K562 (cell line): ENCODE results near the gene CIAO2A. TPM values are rescaled to one million over a fixed set of nuclear protein-coding genes. Genes with fewer than 3 reads are reported as not detected.

Experiments used
- ATAC-seq: fragments of 200-7000 bp; cut with Tn5 transposase; 3 replicates; pipeline ENCODE4 v1.9.1; 2020; ENCODE audit warnings: moderate library complexity
- BruUV-seq: library from RNA; stranded (reverse); fragments of 400-500 nt; replicated peaks from 2 replicates; lab custom pipeline; 2021; lab: Mats Ljungman, UMichigan
- CTCF ChIA-PET: fragments of 300-600 bp; formaldehyde crosslinking; extraction: SDS; loops from one replicate; lab custom pipeline; 2021; ENCODE audit warnings: low intra/inter-chr PET ratio; lab: Yijun Ruan, JAX
- POLR2A ChIA-PET: fragments of 300-600, 350-650 bp; sonication (Branson Sonifier 250); formaldehyde crosslinking; extraction: SDS; loops from one replicate; lab custom pipeline; 2021; ENCODE audit warnings: antibody characterized with exemption, inconsistent platforms; lab: Yijun Ruan, JAX
- DNase-seq, 4 experiments: peaks; one replicate each; pipeline versions ENCODE4 v3.0.0 to v3.0.0-alpha.2; 2011 to 2018; ENCODE audit warnings: low spot score in 3 of 4, mixed read lengths in 3 of 4; ENCODE audit errors: extremely low read depth in 1 of 4
- FAIRE-seq: peaks from 2 replicates; lab custom pipeline; 2011; peaks lifted over from hg19 to GRCh38; lab: Jason Lieb, UNC
- H2AFZ ChIP-seq: 2 replicates; pipeline ENCODE4 v1.6.0; 2011; ENCODE audit warnings: low read depth, low read length, control low read depth, inconsistent platforms
- H3K27ac ChIP-seq: fragments of 200-600 bp; 3 replicates; pipeline ENCODE4 v1.8.0; 2011; ENCODE audit warnings: low read depth, mild to moderate bottlenecking, control low read depth, inconsistent platforms, low read length, moderate library complexity, mixed read lengths; ENCODE audit errors: extremely low read depth
- H3K27me3 ChIP-seq, 2 experiments: fragments of 300-600 bp in 1 of 2; 2 replicates in 1 of 2; 3 replicates in 1 of 2; pipeline versions ENCODE4 v1.6.0 to v1.8.0; 2011; ENCODE audit warnings: inconsistent platforms in 2 of 2, low read length in 2 of 2, mild to moderate bottlenecking in 1 of 2, mixed read lengths in 1 of 2, moderate library complexity in 1 of 2; ENCODE audit not compliant: control insufficient read depth in 2 of 2, insufficient read depth in 2 of 2
- H3K36me3 ChIP-seq: fragments of 300-600 bp; 3 replicates; pipeline ENCODE4 v1.8.0; 2011; ENCODE audit warnings: mild to moderate bottlenecking, low read length, inconsistent platforms; ENCODE audit not compliant: control insufficient read depth, insufficient read depth
- H3K4me1 ChIP-seq, 2 experiments: fragments of 200-600 bp in 1 of 2; replicated peaks in 1 of 2; 2 replicates in 1 of 2; 3 replicates in 1 of 2; pipeline versions ENCODE4 v1.5.1 to v1.8.0; 2011; ENCODE audit warnings: inconsistent platforms in 2 of 2, low read length in 2 of 2, mild to moderate bottlenecking in 1 of 2, mixed read lengths in 1 of 2, moderate library complexity in 1 of 2; ENCODE audit not compliant: control insufficient read depth in 2 of 2, insufficient read depth in 2 of 2
- H3K4me2 ChIP-seq: 2 replicates; pipeline ENCODE4 v1.6.1; 2011; ENCODE audit warnings: low read length, control low read depth, inconsistent platforms, mixed read lengths; ENCODE audit not compliant: insufficient read depth
- H3K4me3 ChIP-seq: fragments of 200-600 bp; sonication (generic), shearing (Covaris generic); 2 replicates; pipeline ENCODE4 v1.5.1; 2016; ENCODE audit warnings: control low read depth, inconsistent platforms
- H3K79me2 ChIP-seq: fragments of 200-600 bp; 3 replicates; pipeline ENCODE4 v1.8.0; 2011; ENCODE audit warnings: low read length, inconsistent platforms; ENCODE audit not compliant: control insufficient read depth, insufficient read depth
- H3K9ac ChIP-seq, 2 experiments: 2 replicates each; pipeline versions ENCODE4 v1.6.0 to v1.6.1; 2011; ENCODE audit warnings: low read depth in 2 of 2, low read length in 2 of 2, control low read depth in 1 of 2, inconsistent platforms in 1 of 2, mild to moderate bottlenecking in 1 of 2, mixed read lengths in 1 of 2; ENCODE audit not compliant: insufficient read depth in 1 of 2
- H3K9me1 ChIP-seq: one replicate; pipeline ENCODE4 v1.6.0; 2011; ENCODE audit warnings: inconsistent platforms, mild to moderate bottlenecking, low read length, moderate library complexity; ENCODE audit not compliant: control insufficient read depth, insufficient read depth
- H3K9me3 ChIP-seq: replicated peaks from 2 replicates; pipeline ENCODE4 v1.5.1; 2011; ENCODE audit warnings: low read depth, low read length, inconsistent platforms; ENCODE audit not compliant: control insufficient read depth, insufficient read depth
- H4K20me1 ChIP-seq: replicated peaks from 2 replicates; pipeline ENCODE4 v1.6.1; 2011; ENCODE audit warnings: low read length, inconsistent platforms, mixed read lengths; ENCODE audit not compliant: control insufficient read depth, insufficient read depth
- CHD1 ChIP-seq: fragments of 200-600 bp; sonication (generic); IDR thresholded peaks from one replicate; pipeline ENCODE4 v1.6.1; 2012; ENCODE audit warnings: mild to moderate bottlenecking, moderate library complexity, low read length, inconsistent platforms
- GATA2 ChIP-seq: sonication (generic); formaldehyde crosslinking; IDR thresholded peaks from 2 replicates; pipeline ENCODE4 v1.4.0; 2020; ENCODE audit warnings: mild to moderate bottlenecking, missing genetic modification reagents
- GMEB1 ChIP-seq: fragments of 250-450 bp; sonication (Bioruptor Pico); IDR thresholded peaks from 2 replicates; pipeline ENCODE4 v1.4.0; 2020; ENCODE audit warnings: mild to moderate bottlenecking
- MEIS2 ChIP-seq: fragments of 450-650 bp; IDR thresholded peaks from 2 replicates; pipeline ENCODE4 v1.6.1; 2014; ENCODE audit warnings: mild to moderate bottlenecking; ENCODE audit not compliant: partially characterized antibody
- MXD1 ChIP-seq: fragments of 250-450 bp; sonication (Bioruptor Pico); IDR thresholded peaks from 2 replicates; pipeline ENCODE4 v1.8.0; 2021; ENCODE audit warnings: borderline replicate concordance, mild to moderate bottlenecking, moderate library complexity; ENCODE audit not compliant: poor library complexity, severe bottlenecking
- MXI1 ChIP-seq: IDR thresholded peaks from 2 replicates; pipeline ENCODE4 v1.6.1; 2011; ENCODE audit warnings: low read depth, mild to moderate bottlenecking, improper control_type of control experiment, low read length
- RBM14 ChIP-seq: fragments of 200-400 bp; formaldehyde crosslinking; IDR thresholded peaks from 2 replicates; pipeline ENCODE4 v1.6.1; 2018; ENCODE audit warnings: low read depth, mild to moderate bottlenecking, low read length, moderate library complexity, borderline replicate concordance; ENCODE audit not compliant: insufficient read depth
- SAFB2 ChIP-seq: fragments of 200-400 bp; formaldehyde crosslinking; IDR thresholded peaks from 2 replicates; pipeline ENCODE4 v1.6.1; 2018; ENCODE audit warnings: borderline replicate concordance, low read length, low read depth, moderate library complexity; ENCODE audit not compliant: severe bottlenecking
- TRIM25 ChIP-seq: fragments of 450-650 bp; IDR thresholded peaks from 2 replicates; pipeline ENCODE4 v1.7.0; 2016; ENCODE audit warnings: borderline replicate concordance
- UBTF ChIP-seq, 2 experiments: IDR thresholded peaks; 2 replicates each; pipeline ENCODE4 v1.6.1; 2012; ENCODE audit warnings: improper control_type of control experiment in 2 of 2, low read depth in 2 of 2, low read length in 2 of 2, borderline replicate concordance in 1 of 2
- ZC3H8 ChIP-seq: fragments of 450-650 bp; IDR thresholded peaks from 2 replicates; pipeline ENCODE4 v1.6.1; 2017
- ZFX ChIP-seq: sonication (generic); formaldehyde crosslinking; IDR thresholded peaks from 2 replicates; pipeline ENCODE4 v1.8.0; 2022; ENCODE audit warnings: mild to moderate bottlenecking, missing genetic modification reagents, moderate library complexity
- ZSCAN32 ChIP-seq: fragments of 450-650 bp; formaldehyde crosslinking; IDR thresholded peaks from 2 replicates; pipeline ENCODE4 v1.4.0; 2020; ENCODE audit warnings: mild to moderate bottlenecking, moderate library complexity
- WGBS: fragments of 100-300 bp; shearing (Covaris generic); methylation state at CpG from one replicate; pipeline ENCODE4 v1.1.6; 2016; ENCODE audit warnings: low coverage, mixed read lengths; ENCODE audit not compliant: insufficient coverage; ENCODE audit errors: missing lambda C conversion rate; 5-methylcytosine and 5-hydroxymethylcytosine counted together
- in situ Hi-C: fragments of 300-500 bp; cut with MboI; formaldehyde crosslinking; loops from 4 replicates; pipeline ENCODE4 v1.15.0; 2018; ENCODE audit warnings: inconsistent platforms, mixed read lengths
- intact Hi-C: fragments of 100-400 bp; cut with micrococcal nuclease; formaldehyde crosslinking; loops from 2 replicates; pipeline ENCODE4 v1.14.2; 2022
- polyA plus RNA-seq, 8 experiments: library from polyadenylated mRNA; depleted of rRNA in 4 of 8; stranded (reverse) in 5 of 8; unstranded in 3 of 8; fragments of >200 nt; fragmentation: Nextera tagmentation in 2 of 8; fragmentation: Illumina TruSeq in 1 of 8; extraction: Ambion mirVana in 2 of 8; extraction: Trizol in 1 of 8; gene quantifications; 2 replicates each; pipeline versions ENCODE4 v1.2.1 to v1.2.3, GENCODE V29; 2011 to 2014; ENCODE audit warnings: inconsistent platforms in 1 of 8, missing spikeins in 1 of 8
- total RNA-seq, 7 experiments: library from RNA; depleted of rRNA in 6 of 7; stranded (reverse); fragments of >200 nt in 6 of 7; fragmentation: Illumina TruSeq in 2 of 7; extraction: Trizol in 2 of 7; gene quantifications; 2 replicates each; pipeline versions ENCODE4 v1.2.1 to v1.2.3, GENCODE V29; 2011 to 2021; ENCODE audit warnings: low replicate concordance in 1 of 7

CIAO2A gene
- total and polyA plus RNA-seq, 9 of the 15 experiments (the other 6 are each of a cell fraction or from before 2014, with no cell fraction given): 161 to 429 (median 313) TPM

- DNase-seq (no peak), FAIRE-seq (no peak), ATAC-seq (no peak)
- H3K9me1 ChIP-seq: no peaks in the 10 kb centered on the region
- ChIA-PET CTCF (no interaction called here), POLR2A (interaction anchor here (0.5 to 1.4 kb wide), 3 partner anchors 8 to 17 kb away, joined by 3 to 4 read pairs (median 4); no protein-coding TSS in a partner anchor)
- H3K4me1 ChIP-seq: no peaks in the 10 kb centered on the region
- H3K4me3 ChIP-seq: no peak overlapping the region
- intact Hi-C loops (no loop called here), in situ Hi-C loops (no loop called here)
- H4K20me1 ChIP-seq: no peaks in the 10 kb centered on the region
- TF ChIP-seq CHD1 (no peak), MXD1 (CRISPR knock-in tag) (no peak), RBM14 (no peak), MXI1 (no peak), GATA2 (CRISPR knock-in tag) (no peak), UBTF (IDR thresholded peaks at IDR 0.05; ENCODE audit: borderline replicate concordance in 1 of 2, low read depth in 2 of 2, low read length in 2 of 2) (no peak), ZFX (no peak), ZC3H8 (no peak), GMEB1 (no peak), ZSCAN32 (CRISPR knock-in tag) (no peak), TRIM25 (no peak), SAFB2 (no peak), MEIS2 (no peak)
- no peak overlapping the region for H3K9ac ChIP-seq
- BruUV-seq: no TSS peak
- H3K4me2 ChIP-seq: no peak overlapping the region
- H3K27me3 ChIP-seq: no peaks in the 10 kb centered on the region
- H3K36me3 ChIP-seq: peaks cover 89% of the 10 kb centered on the region
- H3K9me3 ChIP-seq: no peaks in the 10 kb centered on the region
- WGBS: 96% methylated on average over 5 of the region's 5 CpGs
- H2AFZ ChIP-seq: no peak overlapping the region
- H3K27ac ChIP-seq: no peak overlapping the region
- no peaks in the 10 kb centered on the region for H3K79me2 ChIP-seq
These were observed 24.3 kb upstream of the CIAO2A start for GRCh38 chr15:64117759-64118487.
